ENCODE results near the gene KCNK10.

Gene KCNK10

DNA sequence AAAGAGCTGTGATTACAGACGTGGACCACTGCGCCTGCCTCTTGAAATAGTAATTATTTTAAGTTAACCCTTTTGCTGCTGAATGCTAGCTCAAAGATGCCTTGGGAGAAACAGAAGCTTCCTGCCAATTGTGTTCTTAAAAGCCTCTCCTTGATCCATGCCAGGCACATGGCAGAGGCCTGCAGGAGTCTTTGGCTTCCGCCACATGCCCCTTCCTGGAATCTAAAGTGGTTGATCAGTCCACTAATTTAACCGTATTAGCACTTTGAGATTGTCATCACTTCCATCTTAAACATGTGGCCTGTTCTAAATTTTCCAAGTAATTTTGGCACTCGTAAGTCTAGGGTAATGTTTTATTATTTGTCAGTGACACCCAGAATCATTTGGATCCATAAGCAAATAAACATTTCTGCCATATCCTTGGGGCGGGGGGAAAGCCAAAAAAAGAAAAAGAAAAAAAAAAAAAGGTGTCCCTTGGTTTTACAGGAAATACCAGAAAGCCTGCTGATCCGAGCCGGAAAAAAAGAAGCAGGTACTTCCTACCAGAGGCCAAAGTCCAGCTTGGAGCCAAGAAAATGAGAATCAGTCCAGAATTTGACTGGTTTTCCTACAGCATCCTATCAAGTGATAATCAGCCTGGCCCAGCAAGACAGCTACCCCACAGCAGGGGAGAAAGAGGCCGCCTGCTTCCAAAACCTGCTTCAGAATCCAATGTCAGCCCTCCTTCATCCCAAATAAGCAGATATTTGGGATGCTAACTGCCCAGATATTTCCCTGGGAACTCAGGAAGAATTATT, 104.8 kb downstream of the KCNK10 start:
- TF ChIP-seq, protein P1, sequence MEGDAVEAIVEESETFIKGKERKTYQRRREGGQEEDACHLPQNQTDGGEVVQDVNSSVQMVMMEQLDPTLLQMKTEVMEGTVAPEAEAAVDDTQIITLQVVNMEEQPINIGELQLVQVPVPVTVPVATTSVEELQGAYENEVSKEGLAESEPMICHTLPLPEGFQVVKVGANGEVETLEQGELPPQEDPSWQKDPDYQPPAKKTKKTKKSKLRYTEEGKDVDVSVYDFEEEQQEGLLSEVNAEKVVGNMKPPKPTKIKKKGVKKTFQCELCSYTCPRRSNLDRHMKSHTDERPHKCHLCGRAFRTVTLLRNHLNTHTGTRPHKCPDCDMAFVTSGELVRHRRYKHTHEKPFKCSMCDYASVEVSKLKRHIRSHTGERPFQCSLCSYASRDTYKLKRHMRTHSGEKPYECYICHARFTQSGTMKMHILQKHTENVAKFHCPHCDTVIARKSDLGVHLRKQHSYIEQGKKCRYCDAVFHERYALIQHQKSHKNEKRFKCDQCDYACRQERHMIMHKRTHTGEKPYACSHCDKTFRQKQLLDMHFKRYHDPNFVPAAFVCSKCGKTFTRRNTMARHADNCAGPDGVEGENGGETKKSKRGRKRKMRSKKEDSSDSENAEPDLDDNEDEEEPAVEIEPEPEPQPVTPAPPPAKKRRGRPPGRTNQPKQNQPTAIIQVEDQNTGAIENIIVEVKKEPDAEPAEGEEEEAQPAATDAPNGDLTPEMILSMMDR (IDR thresholded peaks at IDR 0.05; ENCODE audit: low read depth, low read length): no peak
- no peaks in the 10 kb centered on the region for H3K9me3 ChIP-seq (ENCODE audit: severe bottlenecking)
- H3K4me3 ChIP-seq (ENCODE audit: low read depth, low read length): no peak overlapping the region
- H3K36me3 ChIP-seq: no peaks in the 10 kb centered on the region
- no peak overlapping the region for H3K27ac ChIP-seq
- no peak for DNase-seq
- H3K27me3 ChIP-seq (ENCODE audit: insufficient read depth, low read depth, severe bottlenecking): no peaks in the 10 kb centered on the region

GRCh38 chr14:88212691-88213090, 110.4 kb downstream of the KCNK10 start:
- Histone ChIP-seq H3K36me3 (no peaks in the 10 kb centered on the region), H3K4me3 (ENCODE audit: low read depth, low read length) (no peak overlapping the region), H3K27me3 (ENCODE audit: insufficient read depth, low read depth, severe bottlenecking) (no peaks in the 10 kb centered on the region), H3K9me3 (ENCODE audit: severe bottlenecking) (no peaks in the 10 kb centered on the region), H3K27ac (no peak overlapping the region)
- TF ChIP-seq, protein P1 (IDR thresholded peaks at IDR 0.05; ENCODE audit: low read depth, low read length): no peak
- no peak for DNase-seq

GRCh38 chr14:88210426-88210825, 112.6 kb downstream of the KCNK10 start:
- TF ChIP-seq, protein P1 (IDR thresholded peaks at IDR 0.05; ENCODE audit: low read depth, low read length): no peak
- Histone ChIP-seq H3K27ac (no peak overlapping the region), H3K36me3 (no peaks in the 10 kb centered on the region), H3K27me3 (ENCODE audit: insufficient read depth, low read depth, severe bottlenecking) (no peaks in the 10 kb centered on the region), H3K4me3 (ENCODE audit: low read depth, low read length) (no peak overlapping the region), H3K9me3 (ENCODE audit: severe bottlenecking) (no peaks in the 10 kb centered on the region)
- no peak for DNase-seq

DNA sequence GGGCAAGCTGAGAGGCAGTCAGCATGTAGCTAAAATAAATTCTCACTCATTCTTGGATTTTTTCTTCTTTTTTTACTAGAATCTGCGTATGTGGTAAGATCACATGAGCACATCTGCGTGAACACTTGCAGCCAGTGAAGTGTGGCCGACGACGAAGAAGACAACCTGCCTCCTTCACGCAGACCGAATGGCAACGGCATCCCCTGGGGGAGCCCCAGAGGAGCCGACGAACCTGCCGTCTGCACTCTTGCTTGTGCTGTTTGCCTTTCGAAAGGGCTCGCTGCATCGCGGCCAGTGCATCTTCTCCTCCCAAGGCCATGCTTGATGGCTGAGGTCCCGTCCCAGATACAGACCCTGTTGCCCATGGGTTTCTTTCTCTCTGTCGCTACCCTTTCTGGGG, 113.8 kb downstream of the KCNK10 start:
- Histone ChIP-seq H3K4me3 (ENCODE audit: low read depth, low read length) (no peak overlapping the region), H3K27me3 (ENCODE audit: insufficient read depth, low read depth, severe bottlenecking) (no peaks in the 10 kb centered on the region), H3K9me3 (ENCODE audit: severe bottlenecking) (no peaks in the 10 kb centered on the region), H3K27ac (no peak overlapping the region), H3K36me3 (no peaks in the 10 kb centered on the region)
- TF ChIP-seq, protein P1 (IDR thresholded peaks at IDR 0.05; ENCODE audit: low read depth, low read length): no peak
- DNase-seq: no peak

- DNase-seq: no peak
- Histone ChIP-seq H3K4me3 (ENCODE audit: low read depth, low read length) (no peak overlapping the region), H3K27ac (no peak overlapping the region), H3K9me3 (ENCODE audit: severe bottlenecking) (no peaks in the 10 kb centered on the region), H3K36me3 (no peaks in the 10 kb centered on the region), H3K27me3 (ENCODE audit: insufficient read depth, low read depth, severe bottlenecking) (no peaks in the 10 kb centered on the region)
- TF ChIP-seq, protein P1 (IDR thresholded peaks at IDR 0.05; ENCODE audit: low read depth, low read length): no peak
Observed at GRCh38 chr14:88208858-88209257, 114.2 kb downstream of the KCNK10 start.

DNA sequence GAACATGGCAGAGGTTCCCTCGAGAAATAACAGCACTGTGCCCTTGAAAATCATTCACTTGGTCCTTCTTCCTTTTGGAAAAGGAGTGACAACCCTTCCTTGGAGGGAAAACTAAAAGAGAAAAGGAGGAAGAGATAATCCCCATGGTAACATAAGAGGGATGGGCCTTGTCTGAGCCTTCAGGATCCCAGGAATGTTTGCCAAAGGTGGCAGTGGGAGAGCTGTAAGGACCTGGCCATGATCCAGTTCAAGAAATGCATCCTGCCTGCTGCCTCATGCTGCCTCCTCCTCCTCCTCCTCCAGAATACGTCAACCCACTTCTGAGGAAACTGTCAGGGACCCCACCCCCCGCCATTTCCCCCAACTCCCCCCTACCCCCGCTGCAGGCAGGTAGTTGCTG, 118.8 kb downstream of the KCNK10 start:
- Histone ChIP-seq H3K27ac (no peak overlapping the region), H3K27me3 (ENCODE audit: insufficient read depth, low read depth, severe bottlenecking) (no peaks in the 10 kb centered on the region), H3K9me3 (ENCODE audit: severe bottlenecking) (no peaks in the 10 kb centered on the region), H3K4me3 (ENCODE audit: low read depth, low read length) (no peak overlapping the region), H3K36me3 (no peaks in the 10 kb centered on the region)
- TF ChIP-seq, protein P1 (IDR thresholded peaks at IDR 0.05; ENCODE audit: low read depth, low read length): no peak
- no peak for DNase-seq
